ENCODE data around the gene LRRC2. TPM values are rescaled to one million over a fixed set of nuclear protein-coding genes. Genes with fewer than 3 reads are reported as not detected.

The LRRC2 gene
- total and polyA plus RNA-seq, 12 donors, result 0.09 to 4.7 (median 1.2) TPM; not detected in 1

GRCh38 chr3:46586738-46587246 is 20.7 kb upstream of the LRRC2 start:
- no peaks in the 10 kb centered on the region for H3K27me3 ChIP-seq
- no peak overlapping the region for H3K27ac ChIP-seq
- TF ChIP-seq CTCF (IDR thresholded peaks at IDR 0.05) (no peak), POLR2A (IDR thresholded peaks at IDR 0.05) (no peak)
- intact Hi-C loops (cut with DNase I), result no loop called here
- H3K9me3 ChIP-seq (replicated peaks in 1 of 3), result no peaks in the 10 kb centered on the region
- no peaks in the 10 kb centered on the region for H3K36me3 ChIP-seq (replicated peaks in 1 of 2)
- H3K4me3 ChIP-seq, result no peak overlapping the region
- no peaks in the 10 kb centered on the region for H3K4me1 ChIP-seq (replicated peaks in 1 of 2)
- DNase-seq, result no peak
- 76 to 90% (median 87%) methylated on average over 5 to 6 of the region's 6 CpGs for WGBS, 4 donors

GRCh38 chr3:46585799-46586693 is 19.9 kb upstream of the LRRC2 start:
- H3K27me3 ChIP-seq, result no peaks in the 10 kb centered on the region
- no peak overlapping the region for H3K27ac ChIP-seq
- H3K36me3 ChIP-seq (replicated peaks in 1 of 2), result no peaks in the 10 kb centered on the region
- TF ChIP-seq CTCF (IDR thresholded peaks at IDR 0.05), result no peak
- TF ChIP-seq POLR2A (IDR thresholded peaks at IDR 0.05), result no peak
- H3K4me3 ChIP-seq, result no peak overlapping the region
- H3K9me3 ChIP-seq (replicated peaks in 1 of 3), result no peaks in the 10 kb centered on the region
- 73 to 86% (median 82%) methylated on average over 5 of the region's 5 CpGs for WGBS, 4 donors
- no peaks in the 10 kb centered on the region for H3K4me1 ChIP-seq (replicated peaks in 1 of 2)
- no peak for DNase-seq
- intact Hi-C loops (cut with DNase I), result no loop called here

GRCh38 chr3:46584598-46585467 is 18.7 kb upstream of the LRRC2 start:
- no peaks in the 10 kb centered on the region for H3K9me3 ChIP-seq (replicated peaks in 1 of 3)
- no peak for TF ChIP-seq CTCF (IDR thresholded peaks at IDR 0.05)
- TF ChIP-seq POLR2A (IDR thresholded peaks at IDR 0.05), result no peak

GRCh38 chr3:46580675-46581074 is 14.6 kb upstream of the LRRC2 start:
- Histone ChIP-seq H3K9me3 (replicated peaks in 1 of 3) (no peaks in the 10 kb centered on the region), H3K27me3 (no peaks in the 10 kb centered on the region), H3K4me3 (no peak overlapping the region), H3K27ac (no peak overlapping the region), H3K36me3 (replicated peaks in 1 of 2) (no peaks in the 10 kb centered on the region), H3K4me1 (replicated peaks in 1 of 2) (peaks cover 0 to 12% of the 10 kb centered on the region in 2 donors)
- TF ChIP-seq POLR2A (IDR thresholded peaks at IDR 0.05), result no peak
- DNase-seq, result no peak
- intact Hi-C loops (cut with DNase I), result no loop called here
- WGBS, 4 donors, result 86 to 100% (median 90%) methylated on average over 1 of the region's 1 CpG

More at GRCh38 chr3:46584598-46585467, 18.7 kb upstream of the LRRC2 start:
- Histone ChIP-seq H3K4me1 (replicated peaks in 1 of 2) (no peaks in the 10 kb centered on the region), H3K36me3 (replicated peaks in 1 of 2) (no peaks in the 10 kb centered on the region), H3K27ac (no peak overlapping the region), H3K4me3 (no peak overlapping the region), H3K27me3 (no peaks in the 10 kb centered on the region)
- DNase-seq, result no peak
- WGBS, 4 donors, result 91 to 96% (median 92%) methylated on average over 6 to 7 of the region's 7 CpGs
- intact Hi-C loops (cut with DNase I), result no loop called here

All from adrenal gland (tissue), 12 donors.